Transverse colon (tissue), 3 donors: ENCODE measurements around the gene AP1S2.

Experiments used
- CTCF ChIP-seq, 5 experiments: fragments of 200-600 bp in 3 of 5; fragments of 450-650 bp in 2 of 5; sonication (generic) in 3 of 5; IDR thresholded peaks; 1 replicate in 2 of 5; 2 replicates in 3 of 5; pipeline ENCODE4 v1.5.1; 2016 to 2017; ENCODE audit warnings: antibody characterized with exemption in 5 of 5, inconsistent platforms in 3 of 5, mild to moderate bottlenecking in 2 of 5, moderate library complexity in 1 of 5
- EP300 ChIP-seq: sonication (generic); formaldehyde crosslinking; IDR thresholded peaks from one replicate; pipeline ENCODE4 v1.6.1; 2017; ENCODE audit warnings: antibody characterized with exemption, low read depth

GRCh38 chrX:15890463-15890862 is 35.9 kb upstream of the AP1S2 start:
- no peak for TF ChIP-seq CTCF (IDR thresholded peaks at IDR 0.05)
- no peak for TF ChIP-seq EP300
